NCI-H2107 treated with DMSO at 0.1 percent for 48 hours (cell line): ENCODE results near the gene AGMO.

ENCODE experiments used
- DNase-seq: peaks from one replicate; lab custom pipeline; 2025; ENCODE audit not compliant: unreplicated experiment; lab: John Stamatoyannopoulos, UW

Gene AGMO

GRCh38 chr7:15462721-15463389, 99.0 kb downstream of the AGMO start:
- no peak for DNase-seq

- no peak for DNase-seq
Measured at GRCh38 chr7:15461576-15461975, 100.2 kb downstream of the AGMO start.

GRCh38 chr7:15459018-15459615, 102.7 kb downstream of the AGMO start:
- DNase-seq, result peak; percentile 56

GRCh38 chr7:15457990-15458955, 103.5 kb downstream of the AGMO start:
- no peak for DNase-seq

- DNase-seq, result no peak
Measured at GRCh38 chr7:15452670-15453069, 109.1 kb downstream of the AGMO start.

- no peak for DNase-seq
Measured at GRCh38 chr7:15446722-15447121, 115.1 kb downstream of the AGMO start.

- no peak for DNase-seq
Measured at GRCh38 chr7:15446280-15446679, 115.5 kb downstream of the AGMO start.

GRCh38 chr7:15441915-15442314, 119.9 kb downstream of the AGMO start:
- no peak for DNase-seq

- DNase-seq, result no peak
Measured at GRCh38 chr7:15440482-15440881, 121.3 kb downstream of the AGMO start.

GRCh38 chr7:15439853-15440252, 122.0 kb downstream of the AGMO start:
- no peak for DNase-seq

- peak; percentile 86 for DNase-seq
Measured at GRCh38 chr7:15433151-15433550, 128.7 kb downstream of the AGMO start.

- DNase-seq, result no peak
Measured at GRCh38 chr7:15430911-15431310, 130.9 kb downstream of the AGMO start.

GRCh38 chr7:15430191-15430590, 131.6 kb downstream of the AGMO start:
- DNase-seq, result no peak

- DNase-seq, result no peak
Measured at GRCh38 chr7:15424468-15424867, 137.3 kb downstream of the AGMO start.

GRCh38 chr7:15419596-15419995, 142.2 kb downstream of the AGMO start:
- DNase-seq, result no peak

- no peak for DNase-seq
Measured at GRCh38 chr7:15418264-15418663, 143.6 kb downstream of the AGMO start.

GRCh38 chr7:15417341-15417988, 144.3 kb downstream of the AGMO start:
- no peak for DNase-seq

GRCh38 chr7:15411019-15411418, 150.8 kb downstream of the AGMO start:
- no peak for DNase-seq

GRCh38 chr7:15407910-15408309, 153.9 kb downstream of the AGMO start:
- peak; percentile 71 for DNase-seq

- no peak for DNase-seq
Measured at GRCh38 chr7:15403751-15404150, 158.1 kb downstream of the AGMO start.

- no peak for DNase-seq
Measured at GRCh38 chr7:15403315-15403714, 158.5 kb downstream of the AGMO start.
